HepG2 (cell line): ENCODE results near the gene PPIA. TPM values are rescaled to one million over a fixed set of nuclear protein-coding genes. Genes with fewer than 3 reads are reported as not detected.

Experiments used
- ATF7-NPFF ChIP-seq: sonication (generic); formaldehyde crosslinking; IDR thresholded peaks from 2 replicates; pipeline ENCODE4 v1.8.1; 2023; ENCODE audit warnings: mild to moderate bottlenecking, low read depth, missing genetic modification reagents, moderate library complexity
- ELF4 ChIP-seq: sonication (generic); formaldehyde crosslinking; IDR thresholded peaks from 2 replicates; pipeline ENCODE4 v1.5.0; 2020; ENCODE audit warnings: missing genetic modification reagents, mild to moderate bottlenecking, moderate library complexity, borderline replicate concordance
- ETV5 ChIP-seq: IDR thresholded peaks from 2 replicates; pipeline ENCODE4 v1.6.1; 2018; ENCODE audit warnings: missing biosample characterization, missing genetic modification reagents, inconsistent platforms, borderline replicate concordance
- FOXP1 ChIP-seq, 2 experiments: fragments of 450-650 bp in 1 of 2; IDR thresholded peaks; 2 replicates each; pipeline ENCODE4 v1.6.1; 2017 to 2018; ENCODE audit warnings: antibody characterized with exemption in 1 of 2
- HOXA5 ChIP-seq: sonication (generic); formaldehyde crosslinking; IDR thresholded peaks from 2 replicates; pipeline ENCODE4 v1.4.0; 2020; ENCODE audit warnings: missing genetic modification reagents
- ISX ChIP-seq: sonication (generic); formaldehyde crosslinking; conservative IDR thresholded peaks from 2 replicates; pipeline ENCODE4 v1.5.0; 2020; ENCODE audit warnings: missing genetic modification reagents
- KDM1A ChIP-seq: IDR thresholded peaks from 2 replicates; pipeline ENCODE4 v1.6.1; 2016; ENCODE audit warnings: missing compliant biosample characterization
- MBNL3 ChIP-seq: fragments of 250-450 bp; sonication (Bioruptor Pico); conservative IDR thresholded peaks from 2 replicates; pipeline ENCODE4 v1.8.0; 2022; ENCODE audit warnings: mild to moderate bottlenecking, inconsistent platforms
- MYC ChIP-seq: sonication (generic); formaldehyde crosslinking; IDR thresholded peaks from 2 replicates; pipeline ENCODE4 v1.9.0; 2021; ENCODE audit warnings: missing genetic modification reagents, borderline replicate concordance
- RBM39 ChIP-seq: fragments of 200-400 bp; formaldehyde crosslinking; IDR thresholded peaks from one replicate; pipeline ENCODE4 v1.6.1; 2018; ENCODE audit warnings: antibody characterized with exemption, mild to moderate bottlenecking, low read depth, low read length; ENCODE audit not compliant: poor library complexity, severe bottlenecking
- RFX1 ChIP-seq: fragments of 450-650 bp; IDR thresholded peaks from 2 replicates; pipeline ENCODE4 v1.6.1; 2017
- RXRA ChIP-seq: sonication (generic); formaldehyde crosslinking; IDR thresholded peaks from 2 replicates; pipeline ENCODE4 v1.5.1; 2020; ENCODE audit warnings: missing genetic modification reagents
- SMAD1 ChIP-seq: sonication (generic); formaldehyde crosslinking; IDR thresholded peaks from 2 replicates; pipeline ENCODE4 v1.4.0; 2020; ENCODE audit warnings: missing genetic modification reagents, low read depth, mild to moderate bottlenecking, borderline replicate concordance
- SNAPC2 ChIP-seq: sonication (generic); formaldehyde crosslinking; IDR thresholded peaks from 2 replicates; pipeline ENCODE4 v1.8.1; 2022; ENCODE audit warnings: mild to moderate bottlenecking, missing genetic modification reagents
- SP4 ChIP-seq: sonication (generic); formaldehyde crosslinking; IDR thresholded peaks from 2 replicates; pipeline ENCODE4 v1.8.1; 2023; ENCODE audit warnings: mild to moderate bottlenecking, missing genetic modification reagents
- ZNF33B ChIP-seq: sonication (generic); formaldehyde crosslinking; IDR thresholded peaks from 2 replicates; pipeline ENCODE4 v1.5.1; 2020; ENCODE audit warnings: mild to moderate bottlenecking, missing genetic modification reagents
- ZNF713 ChIP-seq: sonication (generic); formaldehyde crosslinking; IDR thresholded peaks from 2 replicates; pipeline ENCODE4 v1.4.0; 2020; ENCODE audit warnings: mild to moderate bottlenecking, missing genetic modification reagents
- ZSCAN22 ChIP-seq: sonication (generic); formaldehyde crosslinking; IDR thresholded peaks from 2 replicates; pipeline ENCODE4 v1.4.0; 2020; ENCODE audit warnings: mild to moderate bottlenecking, missing genetic modification reagents
- ZSCAN30 ChIP-seq: sonication (generic); formaldehyde crosslinking; IDR thresholded peaks from 2 replicates; pipeline ENCODE4 v1.5.0; 2020; ENCODE audit warnings: mild to moderate bottlenecking, missing genetic modification reagents
- polyA plus RNA-seq, 8 experiments: library from polyadenylated mRNA; depleted of rRNA in 3 of 8; stranded (reverse) in 7 of 8; unstranded in 1 of 8; fragments of >200 nt; fragmentation: Illumina TruSeq in 4 of 8; extraction: Trizol in 4 of 8; gene quantifications; 2 replicates each; pipeline versions ENCODE4 v1.2.1 to v1.2.3, GENCODE V29; 2011 to 2016; ENCODE audit warnings: low read depth in 4 of 8, missing spikeins in 1 of 8, mixed read lengths in 1 of 8; ENCODE audit not compliant: insufficient read depth in 1 of 8
- total RNA-seq, 5 experiments: library from RNA; depleted of rRNA; stranded (reverse); fragments of >200 nt; fragmentation: Illumina TruSeq; extraction: Trizol; gene quantifications; 2 replicates each; pipeline ENCODE4 v1.2.3, GENCODE V29; 2016; ENCODE audit warnings: low read depth in 1 of 5
- TF ChIP-seq, protein P1 (sequence below): sonication (generic); formaldehyde crosslinking; IDR thresholded peaks from 2 replicates; pipeline ENCODE4 v1.5.1; 2020; ENCODE audit warnings: missing genetic modification reagents, mild to moderate bottlenecking, borderline replicate concordance
- TF ChIP-seq, protein P2 (sequence below): sonication (generic); formaldehyde crosslinking; IDR thresholded peaks from 2 replicates; pipeline ENCODE4 v1.5.0; 2020; ENCODE audit warnings: mild to moderate bottlenecking, missing genetic modification reagents, borderline replicate concordance
- TF ChIP-seq, protein P3 (sequence below): fragments of 450-650 bp; IDR thresholded peaks from 2 replicates; pipeline ENCODE4 v1.6.1; 2017; ENCODE audit warnings: mild to moderate bottlenecking

Gene PPIA
- total and polyA plus RNA-seq, 2 of the 13 experiments (the other 11 are each of a cell fraction or from before 2014, with no cell fraction given): 2,268 to 3,010 TPM

DNA sequence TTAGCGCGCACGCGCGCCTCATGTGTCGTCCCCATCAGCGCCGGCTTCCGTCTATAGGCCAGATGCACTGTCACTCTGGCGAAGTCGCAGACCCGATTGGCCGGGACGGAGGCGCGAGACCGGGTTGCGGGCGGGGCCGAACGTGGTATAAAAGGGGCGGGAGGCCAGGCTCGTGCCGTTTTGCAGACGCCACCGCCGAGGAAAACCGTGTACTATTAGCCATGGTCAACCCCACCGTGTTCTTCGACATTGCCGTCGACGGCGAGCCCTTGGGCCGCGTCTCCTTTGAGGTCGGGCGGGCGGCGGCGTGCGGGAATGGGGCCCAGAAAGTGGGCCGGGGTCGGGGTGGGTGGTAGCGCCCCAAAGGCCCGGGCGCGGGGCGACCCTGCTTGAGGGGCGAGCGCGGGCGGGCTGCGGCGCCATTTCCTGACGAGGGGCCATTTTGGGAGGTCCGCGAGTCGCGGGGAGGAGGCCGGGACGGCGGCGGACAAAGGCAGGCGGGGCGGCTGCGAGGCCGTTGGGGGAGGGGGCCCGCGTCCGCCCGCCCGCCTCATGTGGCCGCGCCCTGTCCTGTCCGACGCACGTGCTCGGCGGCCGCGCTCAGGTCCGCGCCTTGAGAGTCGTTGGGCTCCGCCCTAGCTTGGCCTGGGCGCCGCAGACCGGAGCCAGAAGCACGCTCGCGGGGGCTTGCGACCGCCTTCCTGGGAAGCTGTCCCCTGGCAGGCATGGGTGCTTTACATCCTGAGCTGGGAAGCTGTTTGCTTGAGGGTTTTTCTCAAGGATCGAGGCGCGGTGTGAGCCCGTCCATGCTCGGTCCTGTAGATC is at the start of gene PPIA (continued):
- TF ChIP-seq ZNF713 (CRISPR knock-in tag) (no peak), ETV5 (CRISPR knock-in tag) (no peak), ZNF33B (CRISPR knock-in tag) (peak; percentile 68), HOXA5 (peak; percentile 24; the same call in 1 of the 2 replicates), MBNL3 (no peak), RFX1 (no peak), MYC (peak; percentile 97), SNAPC2 (CRISPR knock-in tag) (no peak; the same call in 1 of the 2 replicates), ZSCAN22 (CRISPR knock-in tag) (0 out of 2 replicates have a peak, but pooled peaks have one; percentile 28), RXRA (peak; percentile 9), SP4 (peak; percentile 86), KDM1A (CRISPR knock-in tag) (no peak), ZSCAN30 (0 out of 2 replicates have a peak, but pooled peaks have one; percentile 48), ATF7-NPFF (CRISPR knock-in tag) (peak; percentile 57; the same call in 1 of the 2 replicates), ISX (CRISPR knock-in tag) (peak; percentile 71; the same call in 1 of the 2 replicates), RBM39 (peak; percentile 96), SMAD1 (CRISPR knock-in tag) (0 out of 2 replicates have a peak, but pooled peaks have one; percentile 22), FOXP1 (IDR thresholded peaks at IDR 0.05) (no peak), FOXP1 (CRISPR knock-in tag; IDR thresholded peaks at IDR 0.05) (no peak), ELF4 (CRISPR knock-in tag) (no peak)
- TF ChIP-seq, protein P1, sequence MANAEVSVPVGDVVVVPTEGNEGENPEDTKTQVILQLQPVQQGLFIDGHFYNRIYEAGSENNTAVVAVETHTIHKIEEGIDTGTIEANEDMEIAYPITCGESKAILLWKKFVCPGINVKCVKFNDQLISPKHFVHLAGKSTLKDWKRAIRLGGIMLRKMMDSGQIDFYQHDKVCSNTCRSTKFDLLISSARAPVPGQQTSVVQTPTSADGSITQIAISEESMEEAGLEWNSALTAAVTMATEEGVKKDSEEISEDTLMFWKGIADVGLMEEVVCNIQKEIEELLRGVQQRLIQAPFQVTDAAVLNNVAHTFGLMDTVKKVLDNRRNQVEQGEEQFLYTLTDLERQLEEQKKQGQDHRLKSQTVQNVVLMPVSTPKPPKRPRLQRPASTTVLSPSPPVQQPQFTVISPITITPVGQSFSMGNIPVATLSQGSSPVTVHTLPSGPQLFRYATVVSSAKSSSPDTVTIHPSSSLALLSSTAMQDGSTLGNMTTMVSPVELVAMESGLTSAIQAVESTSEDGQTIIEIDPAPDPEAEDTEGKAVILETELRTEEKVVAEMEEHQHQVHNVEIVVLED (CRISPR knock-in tag): peak; percentile 85; the same call in 1 of the 2 replicates
- TF ChIP-seq, protein P2, sequence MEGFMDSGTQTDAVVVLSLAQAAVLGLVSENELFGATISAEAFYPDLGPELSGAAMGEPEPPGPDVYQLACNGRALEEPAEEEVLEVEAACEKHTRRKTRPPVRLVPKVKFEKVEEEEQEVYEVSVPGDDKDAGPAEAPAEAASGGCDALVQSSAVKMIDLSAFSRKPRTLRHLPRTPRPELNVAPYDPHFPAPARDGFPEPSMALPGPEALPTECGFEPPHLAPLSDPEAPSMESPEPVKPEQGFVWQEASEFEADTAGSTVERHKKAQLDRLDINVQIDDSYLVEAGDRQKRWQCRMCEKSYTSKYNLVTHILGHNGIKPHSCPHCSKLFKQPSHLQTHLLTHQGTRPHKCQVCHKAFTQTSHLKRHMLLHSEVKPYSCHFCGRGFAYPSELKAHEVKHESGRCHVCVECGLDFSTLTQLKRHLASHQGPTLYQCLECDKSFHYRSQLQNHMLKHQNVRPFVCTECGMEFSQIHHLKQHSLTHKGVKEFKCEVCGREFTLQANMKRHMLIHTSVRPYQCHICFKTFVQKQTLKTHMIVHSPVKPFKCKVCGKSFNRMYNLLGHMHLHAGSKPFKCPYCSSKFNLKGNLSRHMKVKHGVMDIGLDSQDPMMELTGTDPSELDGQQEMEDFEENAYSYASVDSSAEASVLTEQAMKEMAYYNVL: peak; percentile 14; the same call in 1 of the 2 replicates
- TF ChIP-seq, protein P3, sequence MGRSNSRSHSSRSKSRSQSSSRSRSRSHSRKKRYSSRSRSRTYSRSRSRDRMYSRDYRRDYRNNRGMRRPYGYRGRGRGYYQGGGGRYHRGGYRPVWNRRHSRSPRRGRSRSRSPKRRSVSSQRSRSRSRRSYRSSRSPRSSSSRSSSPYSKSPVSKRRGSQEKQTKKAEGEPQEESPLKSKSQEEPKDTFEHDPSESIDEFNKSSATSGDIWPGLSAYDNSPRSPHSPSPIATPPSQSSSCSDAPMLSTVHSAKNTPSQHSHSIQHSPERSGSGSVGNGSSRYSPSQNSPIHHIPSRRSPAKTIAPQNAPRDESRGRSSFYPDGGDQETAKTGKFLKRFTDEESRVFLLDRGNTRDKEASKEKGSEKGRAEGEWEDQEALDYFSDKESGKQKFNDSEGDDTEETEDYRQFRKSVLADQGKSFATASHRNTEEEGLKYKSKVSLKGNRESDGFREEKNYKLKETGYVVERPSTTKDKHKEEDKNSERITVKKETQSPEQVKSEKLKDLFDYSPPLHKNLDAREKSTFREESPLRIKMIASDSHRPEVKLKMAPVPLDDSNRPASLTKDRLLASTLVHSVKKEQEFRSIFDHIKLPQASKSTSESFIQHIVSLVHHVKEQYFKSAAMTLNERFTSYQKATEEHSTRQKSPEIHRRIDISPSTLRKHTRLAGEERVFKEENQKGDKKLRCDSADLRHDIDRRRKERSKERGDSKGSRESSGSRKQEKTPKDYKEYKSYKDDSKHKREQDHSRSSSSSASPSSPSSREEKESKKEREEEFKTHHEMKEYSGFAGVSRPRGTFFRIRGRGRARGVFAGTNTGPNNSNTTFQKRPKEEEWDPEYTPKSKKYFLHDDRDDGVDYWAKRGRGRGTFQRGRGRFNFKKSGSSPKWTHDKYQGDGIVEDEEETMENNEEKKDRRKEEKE: no peak
